Activated naive CD8-positive, alpha-beta T cell treated with anti-CD3 and anti-CD28 coated beads, Interleukin-2, amount 50 U/mL, for 16 hours (primary cell): ENCODE data around the gene HINFP.
"Not testable (repeated sequence)": the region's sequence is repeated elsewhere in the genome, so short reads cannot be mapped to it uniquely, and the experiment has no call there.

ENCODE experiments used
- DNase-seq: peaks from one replicate; pipeline ENCODE4 v3.0.0-alpha.2; 2020; ENCODE audit warnings: low read depth, low spot score

The HINFP gene

GRCh38 chr11:119117004-119117706 lies 4.2 kb upstream of the HINFP start:
- DNase-seq: no peak

- DNase-seq: no peak
Observed at GRCh38 chr11:119118227-119118626, 3.2 kb upstream of the HINFP start.

GRCh38 chr11:119118946-119119345 lies 2.4 kb upstream of the HINFP start:
- no peak for DNase-seq

GRCh38 chr11:119120639-119121007 lies 757 bp upstream of the HINFP start:
- no peak for DNase-seq

GRCh38 chr11:119121811-119122124 lies 388 bp downstream of the HINFP start:
- DNase-seq: no peak

- no peak for DNase-seq
Observed at GRCh38 chr11:119125821-119126220, 4.4 kb downstream of the HINFP start.

- DNase-seq: no peak
Observed at GRCh38 chr11:119126675-119127268, 5.4 kb downstream of the HINFP start.

GRCh38 chr11:119130662-119131061 lies 9.3 kb downstream of the HINFP start:
- no peak for DNase-seq

GRCh38 chr11:119134389-119134978 lies 13.1 kb downstream of the HINFP start:
- no peak for DNase-seq

- DNase-seq: not testable (repeated sequence)
Observed at GRCh38 chr11:119139276-119139675, 17.9 kb downstream of the HINFP start.

- no peak for DNase-seq
Observed at GRCh38 chr11:119144825-119145486, 23.6 kb downstream of the HINFP start.

GRCh38 chr11:119145551-119145950 lies 24.2 kb downstream of the HINFP start:
- no peak for DNase-seq

- no peak for DNase-seq
Observed at GRCh38 chr11:119147604-119148333, 26.4 kb downstream of the HINFP start.

GRCh38 chr11:119148720-119149017 lies 27.3 kb downstream of the HINFP start:
- no peak for DNase-seq

- no peak for DNase-seq
Observed at GRCh38 chr11:119149018-119149785, 27.8 kb downstream of the HINFP start, which contains the start of gene ABCG4. Gene ABCG4 (plus strand): TSS chr11:119149052. CDS start chr11:119149966, 914 bp downstream.

- no peak for DNase-seq
Observed at GRCh38 chr11:119149786-119150275, 28.5 kb downstream of the HINFP start.

- DNase-seq: no peak
Observed at GRCh38 chr11:119152043-119152442, 30.7 kb downstream of the HINFP start.

GRCh38 chr11:119152604-119153003 lies 31.2 kb downstream of the HINFP start:
- DNase-seq: no peak

- no peak for DNase-seq
Observed at GRCh38 chr11:119153049-119153818, 31.9 kb downstream of the HINFP start.

- no peak for DNase-seq
Observed at GRCh38 chr11:119154178-119154577, 32.8 kb downstream of the HINFP start.
